RWPE2 (cell line): Measurements from ENCODE around the gene FHOD3.

ENCODE experiments used
- ATAC-seq: fragments of 200-7000 bp; cut with Tn5 transposase; 3 replicates; pipeline ENCODE4 v1.9.1; 2021; ENCODE audit warnings: low read depth
- DNase-seq: peaks from one replicate; pipeline ENCODE4 v3.0.0-alpha.2; 2020; ENCODE audit warnings: low spot score
- H3K27ac ChIP-seq: fragments of 450-650 bp; 2 replicates; pipeline ENCODE4 v1.5.1; 2017; ENCODE audit warnings: mild to moderate bottlenecking; ENCODE audit not compliant: poor library complexity, severe bottlenecking
- H3K27me3 ChIP-seq: fragments of 250-450 bp; sonication (Bioruptor Pico); 2 replicates; pipeline ENCODE4 v1.5.1; 2021; ENCODE audit warnings: mild to moderate bottlenecking, moderate library complexity; ENCODE audit not compliant: insufficient read depth, poor library complexity, severe bottlenecking
- H3K36me3 ChIP-seq: fragments of 250-450 bp; sonication (Bioruptor Pico); 2 replicates; pipeline ENCODE4 v1.5.1; 2020; ENCODE audit warnings: low read depth, mild to moderate bottlenecking, moderate library complexity
- H3K4me1 ChIP-seq: fragments of 250-450 bp; sonication (Bioruptor Pico); 2 replicates; pipeline ENCODE4 v1.5.1; 2021; ENCODE audit warnings: mild to moderate bottlenecking, moderate library complexity; ENCODE audit not compliant: insufficient read depth, poor library complexity, severe bottlenecking
- H3K4me3 ChIP-seq: fragments of 250-450 bp; sonication (Bioruptor Pico); 2 replicates; pipeline ENCODE4 v1.5.1; 2021; ENCODE audit warnings: mild to moderate bottlenecking, moderate library complexity; ENCODE audit not compliant: severe bottlenecking
- H3K9me3 ChIP-seq: fragments of 250-450 bp; sonication (Bioruptor Pico); 2 replicates; pipeline ENCODE4 v1.5.1; 2021; ENCODE audit warnings: mild to moderate bottlenecking, moderate library complexity; ENCODE audit not compliant: severe bottlenecking
- TF ChIP-seq, protein P1 (sequence below): fragments of 450-650 bp; IDR thresholded peaks from one replicate; pipeline ENCODE4 v1.5.1; 2017; ENCODE audit warnings: mild to moderate bottlenecking, moderate library complexity; ENCODE audit not compliant: poor library complexity, severe bottlenecking

FHOD3 gene

DNA sequence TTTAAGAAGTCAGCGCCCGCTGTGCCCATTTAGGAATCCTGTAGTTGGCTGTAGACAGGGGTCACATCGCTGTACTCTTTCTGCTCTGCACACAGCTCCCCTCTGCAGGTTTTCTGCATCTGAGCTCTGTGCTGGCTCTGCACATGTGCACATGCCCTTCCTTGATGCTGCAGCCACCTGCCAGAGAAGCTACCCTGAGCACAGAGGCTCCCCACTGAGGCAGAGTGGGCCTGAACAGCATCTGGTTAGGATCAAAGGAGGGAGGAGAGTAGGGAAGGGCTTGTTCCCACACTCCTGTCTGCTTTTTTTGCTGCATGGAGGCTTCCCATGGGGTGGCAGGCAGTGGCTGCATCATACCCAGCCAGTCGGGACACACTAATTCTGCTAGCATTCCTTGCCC lies 238.9 kb downstream of the FHOD3 start:
- Histone ChIP-seq H3K9me3 (no peaks in the 10 kb centered on the region), H3K27ac (no peak overlapping the region), H3K36me3 (no peaks in the 10 kb centered on the region), H3K4me1 (no peaks in the 10 kb centered on the region), H3K4me3 (no peak overlapping the region), H3K27me3 (no peaks in the 10 kb centered on the region)
- ATAC-seq (no peak), DNase-seq (no peak)
- TF ChIP-seq, protein P1, sequence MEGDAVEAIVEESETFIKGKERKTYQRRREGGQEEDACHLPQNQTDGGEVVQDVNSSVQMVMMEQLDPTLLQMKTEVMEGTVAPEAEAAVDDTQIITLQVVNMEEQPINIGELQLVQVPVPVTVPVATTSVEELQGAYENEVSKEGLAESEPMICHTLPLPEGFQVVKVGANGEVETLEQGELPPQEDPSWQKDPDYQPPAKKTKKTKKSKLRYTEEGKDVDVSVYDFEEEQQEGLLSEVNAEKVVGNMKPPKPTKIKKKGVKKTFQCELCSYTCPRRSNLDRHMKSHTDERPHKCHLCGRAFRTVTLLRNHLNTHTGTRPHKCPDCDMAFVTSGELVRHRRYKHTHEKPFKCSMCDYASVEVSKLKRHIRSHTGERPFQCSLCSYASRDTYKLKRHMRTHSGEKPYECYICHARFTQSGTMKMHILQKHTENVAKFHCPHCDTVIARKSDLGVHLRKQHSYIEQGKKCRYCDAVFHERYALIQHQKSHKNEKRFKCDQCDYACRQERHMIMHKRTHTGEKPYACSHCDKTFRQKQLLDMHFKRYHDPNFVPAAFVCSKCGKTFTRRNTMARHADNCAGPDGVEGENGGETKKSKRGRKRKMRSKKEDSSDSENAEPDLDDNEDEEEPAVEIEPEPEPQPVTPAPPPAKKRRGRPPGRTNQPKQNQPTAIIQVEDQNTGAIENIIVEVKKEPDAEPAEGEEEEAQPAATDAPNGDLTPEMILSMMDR = no peak

DNA sequence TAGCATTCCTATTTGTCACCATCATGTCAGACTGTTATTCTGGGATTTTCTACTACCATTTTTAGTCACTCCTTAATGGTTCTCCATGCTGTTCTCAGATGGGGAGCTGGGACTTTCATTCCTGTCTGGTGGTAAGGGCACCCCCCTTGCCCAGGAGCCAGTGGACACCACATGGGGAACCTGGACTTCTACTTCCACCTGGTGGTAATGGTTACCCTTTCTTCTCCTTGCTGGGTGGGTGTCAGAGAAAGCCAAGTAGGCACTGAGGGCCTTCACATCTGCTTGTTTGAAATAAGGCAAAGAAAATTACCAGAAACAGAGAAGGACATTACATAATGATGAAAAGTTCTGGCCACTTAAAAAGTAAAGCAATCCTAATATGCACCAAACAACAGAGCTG lies 239.8 kb downstream of the FHOD3 start:
- H3K4me3 ChIP-seq = no peak overlapping the region
- H3K9me3 ChIP-seq = no peaks in the 10 kb centered on the region
- no peak overlapping the region for H3K27ac ChIP-seq
- H3K27me3 ChIP-seq = no peaks in the 10 kb centered on the region
- no peak for ATAC-seq
- no peaks in the 10 kb centered on the region for H3K36me3 ChIP-seq
- TF ChIP-seq, protein P1 = no peak
- no peaks in the 10 kb centered on the region for H3K4me1 ChIP-seq
- no peak for DNase-seq

DNA sequence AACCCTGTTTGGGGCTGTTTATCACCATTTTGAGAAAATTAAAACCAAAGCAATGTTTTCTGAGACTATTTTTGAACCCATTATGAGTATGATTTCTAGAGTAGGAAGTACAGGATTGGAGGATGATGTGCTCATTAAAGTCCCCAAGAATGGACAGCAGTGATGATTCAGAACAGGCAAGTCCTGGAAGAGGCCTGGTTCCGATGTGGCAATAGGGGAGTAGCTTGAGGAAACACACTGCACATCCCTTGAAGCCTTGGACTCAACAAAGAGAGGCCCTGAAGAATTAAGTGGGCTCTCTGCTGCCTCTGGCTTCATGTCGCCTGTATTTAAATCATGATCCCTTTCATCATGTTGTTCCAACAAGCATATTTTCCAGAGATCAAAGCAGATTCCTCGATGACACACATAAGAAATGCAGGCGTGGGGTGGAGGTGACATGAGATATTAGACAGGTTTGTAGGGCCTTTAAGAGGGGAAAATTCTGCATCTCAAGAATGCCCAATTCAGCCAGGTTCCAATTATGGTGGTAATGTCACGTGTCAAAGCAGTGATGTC lies 242.2 kb downstream of the FHOD3 start:
- Histone ChIP-seq H3K27ac (no peak overlapping the region), H3K36me3 (no peaks in the 10 kb centered on the region), H3K4me3 (no peak overlapping the region), H3K9me3 (no peaks in the 10 kb centered on the region), H3K27me3 (no peaks in the 10 kb centered on the region), H3K4me1 (peaks cover 10% of the 10 kb centered on the region)
- no peak for ATAC-seq
- no peak for DNase-seq
- TF ChIP-seq, protein P1 = no peak

DNA sequence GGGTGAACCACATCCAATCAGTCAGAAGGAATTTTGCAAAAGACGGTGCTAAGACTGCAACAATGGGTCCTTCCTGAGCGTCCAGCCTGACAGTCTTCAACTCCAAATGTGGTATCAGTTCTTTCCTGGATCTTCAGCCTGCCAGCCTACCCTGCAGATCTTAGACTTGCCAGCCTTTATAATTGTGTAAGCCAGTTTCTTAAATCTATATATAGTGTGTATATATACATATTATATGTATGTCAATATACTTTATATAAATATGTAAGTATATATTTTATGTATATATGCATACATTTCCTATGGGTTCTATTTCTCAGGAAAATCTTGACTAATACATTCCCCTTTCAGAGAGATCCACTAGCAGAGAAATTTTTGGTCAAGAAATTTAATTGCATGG lies 245.5 kb downstream of the FHOD3 start:
- TF ChIP-seq, protein P1 = no peak
- peaks cover 10% of the 10 kb centered on the region for H3K4me1 ChIP-seq
- no peaks in the 10 kb centered on the region for H3K36me3 ChIP-seq
- H3K27me3 ChIP-seq = no peaks in the 10 kb centered on the region
- DNase-seq (no peak), ATAC-seq (no peak)
- no peak overlapping the region for H3K27ac ChIP-seq
- H3K4me3 ChIP-seq = no peak overlapping the region
- no peaks in the 10 kb centered on the region for H3K9me3 ChIP-seq

DNA sequence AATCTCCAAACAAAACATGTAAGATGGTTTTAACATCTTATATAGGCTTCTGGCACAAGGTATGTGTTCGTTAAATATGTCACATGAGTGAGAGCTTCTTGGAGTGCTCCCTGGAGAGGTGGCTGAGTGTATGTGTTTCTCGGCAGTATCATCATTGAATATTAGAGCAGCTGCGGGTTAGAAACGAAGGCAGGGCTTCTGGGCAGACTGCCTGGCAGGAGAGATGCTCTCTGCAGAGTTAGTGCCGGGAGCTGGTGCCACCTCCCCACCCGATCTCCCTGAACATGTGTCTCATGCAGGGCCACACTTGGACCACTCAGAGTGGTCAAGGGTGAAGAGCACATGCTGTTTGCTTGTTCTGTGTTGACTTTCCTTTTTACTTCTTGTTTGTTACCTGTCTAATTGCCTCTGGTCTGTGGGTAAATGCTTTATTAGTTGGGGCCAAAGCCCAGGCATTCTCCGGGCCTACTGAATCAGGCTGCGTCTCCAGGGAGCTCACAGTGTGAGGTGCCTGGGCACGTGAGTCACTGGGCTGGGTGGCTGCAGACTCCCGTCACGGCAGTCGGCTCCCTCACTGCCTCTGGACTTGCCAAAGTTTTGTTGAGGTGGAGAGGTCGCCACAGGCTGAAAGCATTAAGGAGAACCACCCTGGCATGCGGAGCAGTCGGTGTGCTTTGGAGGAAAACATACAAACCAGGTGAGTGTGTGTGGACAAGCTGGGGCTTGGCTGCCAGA lies 246.6 kb downstream of the FHOD3 start:
- no peaks in the 10 kb centered on the region for H3K9me3 ChIP-seq
- H3K27me3 ChIP-seq = no peaks in the 10 kb centered on the region
- peak; percentile 71 for DNase-seq
- TF ChIP-seq, protein P1 = no peak
- peaks cover 10% of the 10 kb centered on the region for H3K4me1 ChIP-seq
- peak overlapping the region; percentile 6 for H3K27ac ChIP-seq
- peak; percentile 81 for ATAC-seq
- no peak overlapping the region for H3K4me3 ChIP-seq
- no peaks in the 10 kb centered on the region for H3K36me3 ChIP-seq
